K562 (cell line): ENCODE data around the gene GCA. TPM values are rescaled to one million over a fixed set of nuclear protein-coding genes. Genes with fewer than 3 reads are reported as not detected.

Experiments
- ATAC-seq: fragments of 200-7000 bp; cut with Tn5 transposase; 3 replicates; pipeline ENCODE4 v1.9.1; 2020; ENCODE audit warnings: moderate library complexity
- BruUV-seq: library from RNA; stranded (reverse); fragments of 400-500 nt; replicated peaks from 2 replicates; lab custom pipeline; 2021; lab: Mats Ljungman, UMichigan
- CTCF ChIA-PET: fragments of 300-600 bp; formaldehyde crosslinking; extraction: SDS; loops from one replicate; lab custom pipeline; 2021; ENCODE audit warnings: low intra/inter-chr PET ratio; lab: Yijun Ruan, JAX
- POLR2A ChIA-PET: fragments of 300-600, 350-650 bp; sonication (Branson Sonifier 250); formaldehyde crosslinking; extraction: SDS; loops from one replicate; lab custom pipeline; 2021; ENCODE audit warnings: antibody characterized with exemption, inconsistent platforms; lab: Yijun Ruan, JAX
- DNase-seq, 4 experiments: peaks; one replicate each; pipeline versions ENCODE4 v3.0.0 to v3.0.0-alpha.2; 2011 to 2018; ENCODE audit warnings: low spot score in 3 of 4, mixed read lengths in 3 of 4; ENCODE audit errors: extremely low read depth in 1 of 4
- FAIRE-seq: peaks from 2 replicates; lab custom pipeline; 2011; peaks lifted over from hg19 to GRCh38; lab: Jason Lieb, UNC
- H2AFZ ChIP-seq: 2 replicates; pipeline ENCODE4 v1.6.0; 2011; ENCODE audit warnings: low read depth, low read length, control low read depth, inconsistent platforms
- H3K27ac ChIP-seq: fragments of 200-600 bp; 3 replicates; pipeline ENCODE4 v1.8.0; 2011; ENCODE audit warnings: low read depth, mild to moderate bottlenecking, control low read depth, inconsistent platforms, low read length, moderate library complexity, mixed read lengths; ENCODE audit errors: extremely low read depth
- H3K27me3 ChIP-seq, 2 experiments: fragments of 300-600 bp in 1 of 2; 2 replicates in 1 of 2; 3 replicates in 1 of 2; pipeline versions ENCODE4 v1.6.0 to v1.8.0; 2011; ENCODE audit warnings: inconsistent platforms in 2 of 2, low read length in 2 of 2, mild to moderate bottlenecking in 1 of 2, mixed read lengths in 1 of 2, moderate library complexity in 1 of 2; ENCODE audit not compliant: control insufficient read depth in 2 of 2, insufficient read depth in 2 of 2
- H3K36me3 ChIP-seq: fragments of 300-600 bp; 3 replicates; pipeline ENCODE4 v1.8.0; 2011; ENCODE audit warnings: mild to moderate bottlenecking, low read length, inconsistent platforms; ENCODE audit not compliant: control insufficient read depth, insufficient read depth
- H3K4me1 ChIP-seq, 2 experiments: fragments of 200-600 bp in 1 of 2; replicated peaks in 1 of 2; 2 replicates in 1 of 2; 3 replicates in 1 of 2; pipeline versions ENCODE4 v1.5.1 to v1.8.0; 2011; ENCODE audit warnings: inconsistent platforms in 2 of 2, low read length in 2 of 2, mild to moderate bottlenecking in 1 of 2, mixed read lengths in 1 of 2, moderate library complexity in 1 of 2; ENCODE audit not compliant: control insufficient read depth in 2 of 2, insufficient read depth in 2 of 2
- H3K4me2 ChIP-seq: 2 replicates; pipeline ENCODE4 v1.6.1; 2011; ENCODE audit warnings: low read length, control low read depth, inconsistent platforms, mixed read lengths; ENCODE audit not compliant: insufficient read depth
- H3K4me3 ChIP-seq: fragments of 200-600 bp; sonication (generic), shearing (Covaris generic); 2 replicates; pipeline ENCODE4 v1.5.1; 2016; ENCODE audit warnings: control low read depth, inconsistent platforms
- H3K79me2 ChIP-seq: fragments of 200-600 bp; 3 replicates; pipeline ENCODE4 v1.8.0; 2011; ENCODE audit warnings: low read length, inconsistent platforms; ENCODE audit not compliant: control insufficient read depth, insufficient read depth
- H3K9ac ChIP-seq, 2 experiments: 2 replicates each; pipeline versions ENCODE4 v1.6.0 to v1.6.1; 2011; ENCODE audit warnings: low read depth in 2 of 2, low read length in 2 of 2, control low read depth in 1 of 2, inconsistent platforms in 1 of 2, mild to moderate bottlenecking in 1 of 2, mixed read lengths in 1 of 2; ENCODE audit not compliant: insufficient read depth in 1 of 2
- H3K9me1 ChIP-seq: one replicate; pipeline ENCODE4 v1.6.0; 2011; ENCODE audit warnings: inconsistent platforms, mild to moderate bottlenecking, low read length, moderate library complexity; ENCODE audit not compliant: control insufficient read depth, insufficient read depth
- H3K9me3 ChIP-seq: replicated peaks from 2 replicates; pipeline ENCODE4 v1.5.1; 2011; ENCODE audit warnings: low read depth, low read length, inconsistent platforms; ENCODE audit not compliant: control insufficient read depth, insufficient read depth
- H4K20me1 ChIP-seq: replicated peaks from 2 replicates; pipeline ENCODE4 v1.6.1; 2011; ENCODE audit warnings: low read length, inconsistent platforms, mixed read lengths; ENCODE audit not compliant: control insufficient read depth, insufficient read depth
- ASH1L ChIP-seq: fragments of 450-650 bp; IDR thresholded peaks from 2 replicates; pipeline ENCODE4 v1.6.1; 2018; ENCODE audit warnings: borderline replicate concordance, mild to moderate bottlenecking, low read depth; ENCODE audit not compliant: partially characterized antibody
- ESRRB ChIP-seq: fragments of 250-450 bp; sonication (Bioruptor Pico); IDR thresholded peaks from 2 replicates; pipeline ENCODE4 v1.5.0; 2020; ENCODE audit warnings: mild to moderate bottlenecking, moderate library complexity, borderline replicate concordance
- FOXP4 ChIP-seq: sonication (generic); formaldehyde crosslinking; IDR thresholded peaks from 2 replicates; pipeline ENCODE4 v1.8.0; 2022; ENCODE audit warnings: mild to moderate bottlenecking, missing genetic modification reagents, borderline replicate concordance
- GATA2 ChIP-seq: sonication (generic); formaldehyde crosslinking; IDR thresholded peaks from 2 replicates; pipeline ENCODE4 v1.4.0; 2020; ENCODE audit warnings: mild to moderate bottlenecking, missing genetic modification reagents
- NCOA6 ChIP-seq: fragments of 450-650 bp; IDR thresholded peaks from 2 replicates; pipeline ENCODE4 v1.6.1; 2017; ENCODE audit warnings: mild to moderate bottlenecking
- NCOR1 ChIP-seq: fragments of 450-650 bp; IDR thresholded peaks from 2 replicates; pipeline ENCODE4 v1.6.1; 2016; ENCODE audit warnings: mild to moderate bottlenecking, moderate library complexity
- NFYB ChIP-seq: IDR thresholded peaks from 2 replicates; pipeline ENCODE4 v1.6.1; 2011; ENCODE audit warnings: mild to moderate bottlenecking, moderate library complexity; ENCODE audit not compliant: insufficient read length; ENCODE audit errors: extremely low read depth
- NR2C1 ChIP-seq, 2 experiments: fragments of 450-650 bp; IDR thresholded peaks; 2 replicates each; pipeline ENCODE4 v1.6.1; 2017; ENCODE audit warnings: mild to moderate bottlenecking in 2 of 2, antibody characterized with exemption in 1 of 2, inconsistent platforms in 1 of 2, missing compliant biosample characterization in 1 of 2, missing genetic modification characterization in 1 of 2
- RBBP5 ChIP-seq: fragments of 200-600 bp; sonication (generic); IDR thresholded peaks from 2 replicates; pipeline ENCODE4 v1.6.1; 2012; ENCODE audit warnings: borderline replicate concordance, mild to moderate bottlenecking, low read length, control low read depth, inconsistent platforms; ENCODE audit not compliant: insufficient read depth, poor library complexity, severe bottlenecking
- SRSF9 ChIP-seq: fragments of 200-400 bp; formaldehyde crosslinking; IDR thresholded peaks from 2 replicates; pipeline ENCODE4 v1.6.1; 2017; ENCODE audit warnings: low read depth, low read length, borderline replicate concordance
- TRIM24 ChIP-seq, 2 experiments: fragments of 450-650 bp; IDR thresholded peaks; 2 replicates each; pipeline ENCODE4 v1.6.1; 2016
- TRIM28 ChIP-seq: fragments of 450-650 bp; IDR thresholded peaks from 2 replicates; pipeline ENCODE4 v1.6.1; 2017
- UBTF ChIP-seq, 2 experiments: IDR thresholded peaks; 2 replicates each; pipeline ENCODE4 v1.6.1; 2012; ENCODE audit warnings: improper control_type of control experiment in 2 of 2, low read depth in 2 of 2, low read length in 2 of 2, borderline replicate concordance in 1 of 2
- WHSC1 ChIP-seq: IDR thresholded peaks from one replicate; pipeline ENCODE4 v1.6.1; 2012; ENCODE audit warnings: low read length, control low read depth, inconsistent platforms
- ZBTB2 ChIP-seq: fragments of 450-650 bp; IDR thresholded peaks from 2 replicates; pipeline ENCODE4 v1.6.1; 2016; ENCODE audit warnings: antibody characterized with exemption
- ZKSCAN1 ChIP-seq: fragments of 150-350 bp; IDR thresholded peaks from 2 replicates; pipeline ENCODE4 v1.6.1; 2016; ENCODE audit warnings: low read depth, low read length
- ZNF232 ChIP-seq: sonication (generic); formaldehyde crosslinking; IDR thresholded peaks from 2 replicates; pipeline ENCODE4 v1.8.0; 2022; ENCODE audit warnings: mild to moderate bottlenecking, missing genetic modification reagents
- ZNF436 ChIP-seq: fragments of 250-450, 450-650 bp; sonication (Bioruptor Pico); formaldehyde crosslinking; IDR thresholded peaks from 2 replicates; pipeline ENCODE4 v1.7.0; 2020; ENCODE audit warnings: mild to moderate bottlenecking
- ZNF77 ChIP-seq: fragments of 250-450 bp; sonication (Bioruptor Pico); IDR thresholded peaks from 2 replicates; pipeline ENCODE4 v1.5.0; 2020
- ZNF778 ChIP-seq: fragments of 450-650 bp; formaldehyde crosslinking; IDR thresholded peaks from 2 replicates; pipeline ENCODE4 v1.4.0; 2020; ENCODE audit warnings: mild to moderate bottlenecking, moderate library complexity
- WGBS: fragments of 100-300 bp; shearing (Covaris generic); methylation state at CpG from one replicate; pipeline ENCODE4 v1.1.6; 2016; ENCODE audit warnings: low coverage, mixed read lengths; ENCODE audit not compliant: insufficient coverage; ENCODE audit errors: missing lambda C conversion rate; 5-methylcytosine and 5-hydroxymethylcytosine counted together
- in situ Hi-C: fragments of 300-500 bp; cut with MboI; formaldehyde crosslinking; loops from 4 replicates; pipeline ENCODE4 v1.15.0; 2018; ENCODE audit warnings: inconsistent platforms, mixed read lengths
- intact Hi-C: fragments of 100-400 bp; cut with micrococcal nuclease; formaldehyde crosslinking; loops from 2 replicates; pipeline ENCODE4 v1.14.2; 2022
- polyA plus RNA-seq, 8 experiments: library from polyadenylated mRNA; depleted of rRNA in 4 of 8; stranded (reverse) in 5 of 8; unstranded in 3 of 8; fragments of >200 nt; fragmentation: Nextera tagmentation in 2 of 8; fragmentation: Illumina TruSeq in 1 of 8; extraction: Ambion mirVana in 2 of 8; extraction: Trizol in 1 of 8; gene quantifications; 2 replicates each; pipeline versions ENCODE4 v1.2.1 to v1.2.3, GENCODE V29; 2011 to 2014; ENCODE audit warnings: inconsistent platforms in 1 of 8, missing spikeins in 1 of 8
- total RNA-seq, 7 experiments: library from RNA; depleted of rRNA in 6 of 7; stranded (reverse); fragments of >200 nt in 6 of 7; fragmentation: Illumina TruSeq in 2 of 7; extraction: Trizol in 2 of 7; gene quantifications; 2 replicates each; pipeline versions ENCODE4 v1.2.1 to v1.2.3, GENCODE V29; 2011 to 2021; ENCODE audit warnings: low replicate concordance in 1 of 7

The GCA gene
- total and polyA plus RNA-seq, 9 of the 15 experiments (the other 6 are each of a cell fraction or from before 2014, with no cell fraction given), result 0.24 to 0.79 (median 0.41) TPM; not detected in 1

GRCh38 chr2:162381851-162382250, 37.9 kb downstream of the GCA start:
- H3K36me3 ChIP-seq, result no peaks in the 10 kb centered on the region
- TF ChIP-seq FOXP4 (CRISPR knock-in tag) (no peak), ZNF232 (CRISPR knock-in tag) (no peak), TRIM24 (IDR thresholded peaks at IDR 0.05) (no peak), ASH1L (no peak), TRIM28 (no peak), NCOR1 (no peak), ESRRB (CRISPR knock-in tag) (no peak), ZKSCAN1 (no peak), UBTF (IDR thresholded peaks at IDR 0.05; ENCODE audit: borderline replicate concordance in 1 of 2, low read depth in 2 of 2, low read length in 2 of 2) (no peak), NCOA6 (no peak), ZNF778 (no peak), WHSC1 (no peak), ZNF77 (CRISPR knock-in tag) (no peak), GATA2 (CRISPR knock-in tag) (no peak), RBBP5 (no peak), NFYB (no peak), ZNF436 (CRISPR knock-in tag) (no peak), NR2C1 (IDR thresholded peaks at IDR 0.05) (no peak), NR2C1 (tag; IDR thresholded peaks at IDR 0.05) (no peak), SRSF9 (no peak), ZBTB2 (no peak)
- POLR2A ChIA-PET, result no interaction called here
- H3K27ac ChIP-seq, result no peak overlapping the region
- no peaks in the 10 kb centered on the region for H4K20me1 ChIP-seq
- CTCF ChIA-PET, result no interaction called here
- ATAC-seq (no peak), FAIRE-seq (no peak), DNase-seq (no peak)
- in situ Hi-C loops (no loop called here), intact Hi-C loops (no loop called here)
- H2AFZ ChIP-seq, result no peak overlapping the region
- H3K9ac ChIP-seq, result no peak overlapping the region
- WGBS, result 0% methylated on average over 4 of the region's 4 CpGs
- H3K27me3 ChIP-seq, result no peaks in the 10 kb centered on the region
- no peak overlapping the region for H3K4me3 ChIP-seq
- no peak overlapping the region for H3K4me2 ChIP-seq
- no peaks in the 10 kb centered on the region for H3K79me2 ChIP-seq
- peaks cover 2% of the 10 kb centered on the region; the same call in 1 of the 2 replicates for H3K9me3 ChIP-seq
- no peaks in the 10 kb centered on the region for H3K4me1 ChIP-seq
- no peaks in the 10 kb centered on the region for H3K9me1 ChIP-seq
- BruUV-seq, result no TSS peak
